ENCODE data around the gene QPRT.
"Not testable (repeated sequence)": the region's sequence is repeated elsewhere in the genome, so short reads cannot be mapped to it uniquely, and the experiment has no call there.

Gene QPRT

DNA sequence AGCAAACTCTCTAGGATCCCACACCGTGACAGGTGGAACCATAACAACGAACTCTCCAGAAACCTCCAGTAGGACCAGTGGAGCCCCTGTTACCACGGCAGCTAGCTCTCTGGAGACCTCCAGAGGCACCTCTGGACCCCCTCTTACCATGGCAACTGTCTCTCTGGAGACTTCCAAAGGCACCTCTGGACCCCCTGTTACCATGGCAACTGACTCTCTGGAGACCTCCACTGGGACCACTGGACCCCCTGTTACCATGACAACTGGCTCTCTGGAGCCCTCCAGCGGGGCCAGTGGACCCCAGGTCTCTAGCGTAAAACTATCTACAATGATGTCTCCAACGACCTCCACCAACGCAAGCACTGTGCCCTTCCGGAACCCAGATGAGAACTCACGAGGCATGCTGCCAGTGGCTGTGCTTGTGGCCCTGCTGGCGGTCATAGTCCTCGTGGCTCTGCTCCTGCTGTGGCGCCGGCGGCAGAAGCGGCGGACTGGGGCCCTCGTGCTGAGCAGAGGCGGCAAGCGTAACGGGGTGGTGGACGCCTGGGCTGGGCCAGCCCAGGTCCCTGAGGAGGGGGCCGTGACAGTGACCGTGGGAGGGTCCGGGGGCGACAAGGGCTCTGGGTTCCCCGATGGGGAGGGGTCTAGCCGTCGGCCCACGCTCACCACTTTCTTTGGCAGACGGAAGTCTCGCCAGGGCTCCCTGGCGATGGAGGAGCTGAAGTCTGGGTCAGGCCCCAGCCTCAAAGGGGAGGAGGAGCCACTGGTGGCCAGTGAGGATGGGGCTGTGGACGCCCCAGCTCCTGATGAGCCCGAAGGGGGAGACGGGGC lies 14.7 kb upstream of the QPRT start:
- H3K4me3 ChIP-seq (ENCODE audit: low read depth, low read length) = peak overlapping the region; percentile 88
- TF ChIP-seq CTCF (IDR thresholded peaks at IDR 0.05; ENCODE audit: borderline replicate concordance, insufficient read depth, low read depth, low read length) = peak; percentile 14; the same call in 1 of the 2 replicates

DNA sequence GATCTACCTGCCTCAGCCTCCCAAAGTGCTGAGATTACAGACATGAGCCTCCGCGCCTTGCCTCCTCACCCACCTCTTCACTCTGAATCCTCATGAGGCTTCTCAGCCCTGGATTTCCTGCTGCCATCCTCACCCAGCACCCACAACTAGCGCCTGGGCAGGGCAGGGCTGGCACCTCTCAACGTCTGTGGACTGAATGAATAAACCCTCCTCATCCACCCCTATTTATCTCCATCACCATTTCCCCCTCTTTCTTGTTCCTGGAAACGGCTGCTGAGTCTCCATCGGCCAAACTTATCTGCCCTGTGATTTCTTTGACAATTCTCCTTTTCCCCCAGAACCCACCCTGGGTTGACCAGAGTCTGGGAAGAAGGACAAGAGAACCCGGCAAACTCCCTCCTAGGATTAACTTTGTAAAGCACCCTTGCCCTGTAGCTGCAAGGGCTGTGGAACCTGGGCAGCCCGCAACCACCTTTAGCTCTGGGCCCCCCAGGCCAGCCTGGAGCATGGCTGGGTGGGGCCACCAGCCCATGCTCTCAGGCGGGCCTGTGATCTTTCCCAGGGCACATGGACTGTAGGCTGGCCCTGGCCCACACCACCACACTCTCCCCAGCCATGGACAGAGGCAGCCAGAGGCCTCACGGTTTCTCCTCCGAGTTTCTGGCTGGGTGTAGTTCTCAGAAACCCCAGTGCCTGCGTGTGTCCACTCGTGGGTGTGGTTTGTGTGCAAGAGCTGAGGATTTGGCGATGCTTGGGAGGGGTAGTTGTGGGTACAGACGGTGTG lies 13.5 kb upstream of the QPRT start:
- no peak for TF ChIP-seq CTCF (IDR thresholded peaks at IDR 0.05; ENCODE audit: borderline replicate concordance, insufficient read depth, low read depth, low read length)
- peak overlapping the region; percentile 88 for H3K4me3 ChIP-seq (ENCODE audit: low read depth, low read length)

DNA sequence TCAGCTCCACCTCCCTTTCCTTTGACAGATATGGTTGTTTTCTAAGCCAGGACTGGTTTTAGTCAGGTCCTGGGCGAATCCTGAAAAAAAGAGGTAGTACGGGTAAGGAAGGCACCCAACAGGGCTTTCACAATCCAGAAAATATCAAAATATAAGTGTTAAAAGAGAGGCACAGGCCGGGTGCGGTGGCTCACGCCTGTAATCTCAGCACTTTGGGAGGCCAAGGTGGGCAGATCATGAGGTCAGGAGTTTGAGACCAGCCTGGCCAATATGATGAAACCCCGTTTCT lies 11.7 kb upstream of the QPRT start:
- not testable (repeated sequence) for H3K4me3 ChIP-seq (ENCODE audit: low read depth, low read length)

DNA sequence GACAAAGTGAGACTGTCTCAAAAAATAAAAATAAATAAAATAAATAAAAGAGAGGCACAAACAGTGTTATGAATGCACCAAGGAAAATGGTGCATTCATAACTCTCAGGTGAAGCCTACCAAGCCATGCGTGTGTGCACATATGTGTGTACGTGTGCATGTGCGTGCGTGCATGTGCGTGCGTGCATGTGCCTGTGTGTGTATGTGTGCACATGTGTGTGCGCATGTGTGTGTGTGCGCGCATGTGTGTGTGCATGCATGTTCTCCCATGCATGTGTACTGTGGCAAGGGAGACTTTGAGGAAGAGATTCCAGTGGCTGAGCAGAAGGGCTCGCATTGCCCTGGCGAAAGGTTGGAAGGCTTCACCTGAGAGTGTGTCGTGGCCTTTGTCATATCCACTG lies 11.2 kb upstream of the QPRT start:
- TF ChIP-seq CTCF (IDR thresholded peaks at IDR 0.05; ENCODE audit: borderline replicate concordance, insufficient read depth, low read depth, low read length) = no peak
- no peak overlapping the region for H3K4me3 ChIP-seq (ENCODE audit: low read depth, low read length)

GRCh38 chr16:29668267-29668666 lies 10.7 kb upstream of the QPRT start:
- TF ChIP-seq CTCF (IDR thresholded peaks at IDR 0.05; ENCODE audit: borderline replicate concordance, insufficient read depth, low read depth, low read length) = no peak

DNA sequence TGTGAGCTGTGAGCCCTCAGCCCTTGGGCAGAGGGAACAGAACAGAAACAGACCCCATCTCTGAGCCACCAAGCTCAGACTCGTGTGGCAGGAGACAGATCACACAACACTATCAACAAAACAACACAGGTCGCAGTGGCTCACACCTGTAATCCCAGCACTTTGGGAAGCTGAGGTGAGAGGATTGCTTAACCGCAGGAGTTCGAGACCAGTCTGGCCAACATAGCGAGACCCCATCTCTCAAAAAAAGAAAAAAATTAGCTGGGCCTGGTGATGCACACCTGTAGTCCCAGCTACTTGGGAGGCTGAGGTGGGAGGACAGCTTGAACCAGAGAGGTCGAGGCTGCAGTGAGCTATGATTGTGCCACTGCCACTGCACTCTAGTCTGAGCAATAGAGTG lies 5.5 kb upstream of the QPRT start:
- TF ChIP-seq CTCF (IDR thresholded peaks at IDR 0.05; ENCODE audit: borderline replicate concordance, insufficient read depth, low read depth, low read length) = no peak
- H3K4me3 ChIP-seq (ENCODE audit: low read depth, low read length) = no peak overlapping the region

More at GRCh38 chr16:29668267-29668666, 10.7 kb upstream of the QPRT start:
- no peak overlapping the region for H3K4me3 ChIP-seq (ENCODE audit: low read depth, low read length)

DNA sequence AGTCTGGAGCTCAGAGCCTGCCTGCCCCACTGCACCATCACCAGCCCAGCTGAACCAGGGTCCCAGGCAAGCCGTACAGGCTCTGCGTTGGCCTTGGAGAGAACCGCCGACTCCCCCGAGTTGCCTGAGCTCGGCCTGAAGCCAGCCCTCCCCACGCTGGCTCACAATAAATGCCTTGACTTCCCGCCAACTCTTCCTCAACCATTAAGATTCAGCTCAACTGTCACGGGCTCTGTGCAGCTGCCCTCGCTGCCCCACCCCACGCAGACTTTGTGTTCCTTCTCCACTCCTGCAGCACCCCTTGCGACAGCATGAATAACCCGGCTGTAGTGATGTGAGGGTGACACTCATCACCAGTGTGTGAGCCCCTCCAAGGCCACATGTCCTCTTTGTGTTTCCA lies 4.8 kb upstream of the QPRT start:
- no peak for TF ChIP-seq CTCF (IDR thresholded peaks at IDR 0.05; ENCODE audit: borderline replicate concordance, insufficient read depth, low read depth, low read length)
- no peak overlapping the region for H3K4me3 ChIP-seq (ENCODE audit: low read depth, low read length)
